Transverse colon (tissue), 4 donors: ENCODE results near the gene PDGFD.

Experiments used
- CTCF ChIP-seq, 5 experiments: fragments of 200-600 bp in 3 of 5; fragments of 450-650 bp in 2 of 5; sonication (generic) in 3 of 5; IDR thresholded peaks; 1 replicate in 2 of 5; 2 replicates in 3 of 5; pipeline ENCODE4 v1.5.1; 2016 to 2017; ENCODE audit warnings: antibody characterized with exemption in 5 of 5, inconsistent platforms in 3 of 5, mild to moderate bottlenecking in 2 of 5, moderate library complexity in 1 of 5
- POLR2AphosphoS5 ChIP-seq, 3 donors: sonication (generic); formaldehyde crosslinking; IDR thresholded peaks; one replicate each; pipeline ENCODE4 v1.6.1; 2016; ENCODE audit warnings: antibody characterized with exemption in 3 of 3

- no peak for TF ChIP-seq POLR2AphosphoS5 (IDR thresholded peaks at IDR 0.05)
- TF ChIP-seq CTCF (IDR thresholded peaks at IDR 0.05) = no peak
Measured at GRCh38 chr11:104091281-104092096, 72.5 kb downstream of the PDGFD start.
